Vagina (tissue), 2 donors: ENCODE data around the gene CCNT2. TPM values are rescaled to one million over a fixed set of nuclear protein-coding genes. Genes with fewer than 3 reads are reported as not detected.
"Not testable (repeated sequence)": the region's sequence is repeated elsewhere in the genome, so short reads cannot be mapped to it uniquely, and the experiment has no call there.

Experiments
- DNase-seq, 2 donors: peaks; one replicate each; pipeline ENCODE4 v3.0.0-alpha.2; 2017; ENCODE audit errors: extremely low spot score in 2 of 2
- H3K27ac ChIP-seq: fragments of 200-600 bp; sonication (generic); one replicate; pipeline ENCODE4 v1.5.1; 2019
- H3K27me3 ChIP-seq: fragments of 200-600 bp; sonication (generic); one replicate; pipeline ENCODE4 v1.5.1; 2019
- H3K36me3 ChIP-seq, 2 donors: fragments of 200-600 bp; sonication (generic); one replicate each; pipeline ENCODE4 v1.5.1; 2017 to 2019
- H3K4me1 ChIP-seq: fragments of 200-600 bp; sonication (generic); one replicate; pipeline ENCODE4 v1.5.1; 2019
- H3K4me3 ChIP-seq, 2 donors: fragments of 200-600 bp; sonication (generic); 1 replicate in 1 of 2; 2 replicates in 1 of 2; pipeline ENCODE4 v1.5.1; 2016 to 2019
- H3K9me3 ChIP-seq: fragments of 200-600 bp; sonication (generic); one replicate; pipeline ENCODE4 v1.5.1; 2019
- POLR2A ChIP-seq, 2 donors: fragments of 450-650 bp; IDR thresholded peaks; one replicate each; pipeline ENCODE4 v1.6.1; 2017; ENCODE audit warnings: antibody characterized with exemption in 2 of 2, mild to moderate bottlenecking in 2 of 2, moderate library complexity in 2 of 2
- POLR2AphosphoS5 ChIP-seq, 2 donors: sonication (generic); formaldehyde crosslinking; IDR thresholded peaks; one replicate each; pipeline ENCODE4 v1.9.0; 2017; ENCODE audit warnings: antibody characterized with exemption in 2 of 2, mild to moderate bottlenecking in 2 of 2, low read depth in 1 of 2; ENCODE audit not compliant: insufficient read depth in 1 of 2
- intact Hi-C: fragments of 100-400 bp; cut with DNase I; formaldehyde crosslinking; loops from one replicate; pipeline ENCODE4 v1.15.1; 2023
- total RNA-seq: library from RNA; depleted of rRNA; stranded (reverse); fragments of >200 nt; gene quantifications from one replicate; pipeline ENCODE4 v1.2.3, GENCODE V29; 2016
- TF ChIP-seq, protein P1 (sequence below), 3 experiments: fragments of 450-650 bp in 2 of 3; fragments of 200-600 bp in 1 of 3; sonication (generic) in 1 of 3; IDR thresholded peaks; one replicate each; pipeline ENCODE4 v1.5.1; 2017 to 2019; ENCODE audit warnings: antibody characterized with exemption in 3 of 3, mild to moderate bottlenecking in 2 of 3, moderate library complexity in 2 of 3

Gene CCNT2
- total RNA-seq, 1 donor from 2014 or later: 34.6 TPM

DNA sequence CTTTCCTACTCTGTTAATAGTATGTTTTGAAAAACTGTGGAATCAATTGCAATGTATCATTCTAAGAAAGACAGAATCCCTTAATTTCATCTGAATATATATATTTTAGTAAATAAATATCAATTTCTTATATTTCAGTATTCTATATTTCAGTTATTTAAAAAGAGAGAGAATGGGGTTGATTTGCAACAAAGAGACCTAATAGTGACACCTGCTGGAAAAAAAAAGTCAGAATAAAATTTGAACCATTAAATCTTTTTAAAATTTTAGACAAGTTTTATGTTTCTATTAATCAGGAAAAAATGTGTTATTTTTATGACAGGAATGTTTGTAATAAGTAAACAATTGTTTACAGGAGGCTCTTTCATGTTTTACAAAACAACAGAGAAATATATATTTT lies 20.7 kb upstream of the CCNT2 start:
- TF ChIP-seq POLR2AphosphoS5 (IDR thresholded peaks at IDR 0.05; ENCODE audit: insufficient read depth in 1 of 2, low read depth in 1 of 2): no peak
- no peak for TF ChIP-seq POLR2A (IDR thresholded peaks at IDR 0.05)
- TF ChIP-seq, protein P1, sequence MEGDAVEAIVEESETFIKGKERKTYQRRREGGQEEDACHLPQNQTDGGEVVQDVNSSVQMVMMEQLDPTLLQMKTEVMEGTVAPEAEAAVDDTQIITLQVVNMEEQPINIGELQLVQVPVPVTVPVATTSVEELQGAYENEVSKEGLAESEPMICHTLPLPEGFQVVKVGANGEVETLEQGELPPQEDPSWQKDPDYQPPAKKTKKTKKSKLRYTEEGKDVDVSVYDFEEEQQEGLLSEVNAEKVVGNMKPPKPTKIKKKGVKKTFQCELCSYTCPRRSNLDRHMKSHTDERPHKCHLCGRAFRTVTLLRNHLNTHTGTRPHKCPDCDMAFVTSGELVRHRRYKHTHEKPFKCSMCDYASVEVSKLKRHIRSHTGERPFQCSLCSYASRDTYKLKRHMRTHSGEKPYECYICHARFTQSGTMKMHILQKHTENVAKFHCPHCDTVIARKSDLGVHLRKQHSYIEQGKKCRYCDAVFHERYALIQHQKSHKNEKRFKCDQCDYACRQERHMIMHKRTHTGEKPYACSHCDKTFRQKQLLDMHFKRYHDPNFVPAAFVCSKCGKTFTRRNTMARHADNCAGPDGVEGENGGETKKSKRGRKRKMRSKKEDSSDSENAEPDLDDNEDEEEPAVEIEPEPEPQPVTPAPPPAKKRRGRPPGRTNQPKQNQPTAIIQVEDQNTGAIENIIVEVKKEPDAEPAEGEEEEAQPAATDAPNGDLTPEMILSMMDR (IDR thresholded peaks at IDR 0.05): no peak

DNA sequence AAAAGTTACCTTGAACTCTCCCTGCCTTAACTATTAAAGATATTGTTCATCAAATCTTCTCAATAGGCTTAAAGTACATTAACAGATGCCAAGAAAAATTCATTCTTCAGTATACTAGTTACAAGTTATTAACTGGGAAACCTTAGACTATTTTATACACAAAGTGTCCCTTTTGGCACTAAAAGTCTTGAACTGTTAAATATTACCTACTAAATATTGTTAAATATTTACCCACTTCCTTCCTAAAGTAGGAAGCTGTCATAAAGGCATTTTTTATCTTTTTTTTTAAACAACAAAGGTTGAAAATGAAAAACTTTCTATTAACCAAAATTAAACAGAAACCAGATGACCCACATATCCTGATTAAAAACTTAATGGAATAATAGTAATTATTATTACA lies 19.4 kb upstream of the CCNT2 start:
- Histone ChIP-seq H3K9me3 (no peaks in the 10 kb centered on the region), H3K36me3 (no peaks in the 10 kb centered on the region), H3K27me3 (no peaks in the 10 kb centered on the region), H3K27ac (no peak overlapping the region), H3K4me1 (no peaks in the 10 kb centered on the region), H3K4me3 (no peak overlapping the region)
- TF ChIP-seq POLR2AphosphoS5 (IDR thresholded peaks at IDR 0.05; ENCODE audit: insufficient read depth in 1 of 2, low read depth in 1 of 2) (no peak), POLR2A (IDR thresholded peaks at IDR 0.05) (no peak)
- TF ChIP-seq, protein P1 (IDR thresholded peaks at IDR 0.05): no peak
- intact Hi-C loops: no loop called here
- no peak for DNase-seq

More for the DNA sequence above, 20.7 kb upstream of the CCNT2 start:
- H3K4me3 ChIP-seq: no peak overlapping the region
- H3K4me1 ChIP-seq: no peaks in the 10 kb centered on the region
- intact Hi-C loops: no loop called here
- no peak for DNase-seq
- no peak overlapping the region for H3K27ac ChIP-seq
- H3K27me3 ChIP-seq: no peaks in the 10 kb centered on the region
- H3K9me3 ChIP-seq: no peaks in the 10 kb centered on the region
- no peaks in the 10 kb centered on the region for H3K36me3 ChIP-seq

DNA sequence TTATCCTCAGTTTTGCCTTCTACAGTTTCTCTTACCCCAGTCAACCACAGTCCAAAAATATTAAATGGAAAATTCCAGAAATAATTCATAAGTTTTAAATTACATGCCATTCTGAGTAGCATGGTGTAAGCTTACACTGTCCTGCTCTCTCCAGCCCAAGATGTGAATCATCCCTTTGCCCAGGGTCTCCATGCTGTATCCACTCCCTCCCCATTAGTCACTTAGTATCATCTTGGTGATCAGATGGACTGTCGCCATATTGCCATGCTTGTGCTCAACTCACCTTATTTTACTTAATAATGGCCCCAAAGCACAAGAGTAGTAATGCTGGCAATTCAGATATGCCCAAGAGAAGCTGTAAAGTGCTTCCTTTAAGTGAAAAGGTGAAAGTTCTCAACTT lies 18.5 kb upstream of the CCNT2 start:
- no peaks in the 10 kb centered on the region for H3K4me1 ChIP-seq
- no peak for DNase-seq
- no peaks in the 10 kb centered on the region for H3K9me3 ChIP-seq
- intact Hi-C loops: no loop called here
- no peaks in the 10 kb centered on the region for H3K36me3 ChIP-seq
- TF ChIP-seq, protein P1 (IDR thresholded peaks at IDR 0.05): no peak
- TF ChIP-seq POLR2A (IDR thresholded peaks at IDR 0.05): no peak
- no peak for TF ChIP-seq POLR2AphosphoS5 (IDR thresholded peaks at IDR 0.05; ENCODE audit: insufficient read depth in 1 of 2, low read depth in 1 of 2)
- H3K27ac ChIP-seq: no peak overlapping the region
- no peaks in the 10 kb centered on the region for H3K27me3 ChIP-seq
- H3K4me3 ChIP-seq: no peak overlapping the region

DNA sequence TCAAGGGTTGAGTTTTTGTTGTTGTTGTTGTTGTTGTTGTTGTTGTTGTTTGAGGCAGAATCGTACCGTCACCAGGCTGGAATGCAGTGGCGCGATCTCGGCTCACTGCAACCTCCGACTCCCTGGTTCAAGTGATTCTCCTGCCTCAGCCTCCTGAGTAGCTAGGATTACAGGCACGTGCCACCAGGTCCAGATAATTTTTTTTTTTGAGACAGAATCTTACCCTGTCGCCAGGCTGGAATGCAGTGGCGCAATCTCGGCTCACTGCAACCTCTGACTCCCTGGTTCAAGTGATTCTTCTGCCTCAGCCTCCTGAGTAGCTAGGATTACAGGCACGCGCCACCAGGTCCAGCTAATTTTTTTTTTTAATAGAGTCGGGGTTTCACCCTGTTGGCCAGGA lies 14.9 kb upstream of the CCNT2 start:
- H3K27ac ChIP-seq, H3K27me3 ChIP-seq, H3K36me3 ChIP-seq, DNase-seq, H3K4me3 ChIP-seq, H3K4me1 ChIP-seq, intact Hi-C loops, H3K9me3 ChIP-seq: not testable (repeated sequence)

GRCh38 chr2:134905168-134905567 lies 13.5 kb upstream of the CCNT2 start:
- H3K9me3 ChIP-seq: no peaks in the 10 kb centered on the region
- DNase-seq: no peak
- TF ChIP-seq POLR2AphosphoS5 (IDR thresholded peaks at IDR 0.05; ENCODE audit: insufficient read depth in 1 of 2, low read depth in 1 of 2) (no peak), POLR2A (IDR thresholded peaks at IDR 0.05) (no peak)
- TF ChIP-seq, protein P1 (IDR thresholded peaks at IDR 0.05): no peak
- no peaks in the 10 kb centered on the region for H3K36me3 ChIP-seq
- intact Hi-C loops: no loop called here
- no peak overlapping the region for H3K4me3 ChIP-seq
- H3K27ac ChIP-seq: no peak overlapping the region
- H3K27me3 ChIP-seq: no peaks in the 10 kb centered on the region
- no peaks in the 10 kb centered on the region for H3K4me1 ChIP-seq

- Histone ChIP-seq H3K9me3 (no peaks in the 10 kb centered on the region), H3K27ac (no peak overlapping the region), H3K27me3 (no peaks in the 10 kb centered on the region), H3K4me1 (no peaks in the 10 kb centered on the region), H3K4me3 (no peak overlapping the region), H3K36me3 (no peaks in the 10 kb centered on the region)
- no peak for DNase-seq
- intact Hi-C loops: no loop called here
- TF ChIP-seq POLR2A (IDR thresholded peaks at IDR 0.05): no peak
- TF ChIP-seq POLR2AphosphoS5 (IDR thresholded peaks at IDR 0.05; ENCODE audit: insufficient read depth in 1 of 2, low read depth in 1 of 2): no peak
- TF ChIP-seq, protein P1 (IDR thresholded peaks at IDR 0.05): no peak
Measured at GRCh38 chr2:134906726-134907125, 11.9 kb upstream of the CCNT2 start.

DNA sequence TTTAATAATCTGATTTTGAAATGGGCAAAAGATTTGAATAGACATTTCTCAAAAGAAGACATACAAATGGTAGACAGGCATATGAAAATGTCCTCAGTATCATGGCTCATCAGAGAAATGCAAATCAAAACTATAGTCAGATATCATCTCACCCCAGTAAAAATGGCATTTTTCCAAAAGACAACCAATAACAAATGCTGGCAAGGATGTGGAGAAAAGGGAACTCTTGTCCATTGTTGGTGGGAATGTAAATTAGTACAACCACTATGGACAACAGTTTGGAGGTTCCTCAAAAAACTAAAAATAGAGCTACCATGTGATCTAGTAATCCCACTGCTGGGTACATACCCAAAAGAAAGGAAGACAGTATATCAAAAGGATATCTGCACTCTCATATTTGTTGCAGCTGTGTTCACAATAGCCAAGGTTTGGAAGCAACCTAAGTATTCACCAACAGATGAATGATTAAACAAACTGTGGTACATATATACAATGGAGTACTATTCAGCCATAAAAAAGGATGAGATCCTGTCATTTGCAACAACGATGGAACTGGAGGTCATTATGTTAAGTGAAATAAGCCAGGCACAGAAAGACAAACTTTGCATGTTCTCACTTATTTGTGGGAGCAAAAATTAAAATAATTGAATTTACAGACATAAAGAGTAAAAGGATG lies 11.0 kb upstream of the CCNT2 start:
- H3K27ac ChIP-seq, DNase-seq, intact Hi-C loops, H3K9me3 ChIP-seq, H3K27me3 ChIP-seq, H3K36me3 ChIP-seq, H3K4me3 ChIP-seq, H3K4me1 ChIP-seq: not testable (repeated sequence)
